ELR (cell line): Measurements from ENCODE around the gene TNFAIP8L2.
"Not testable (repeated sequence)": the region's sequence is repeated elsewhere in the genome, so short reads cannot be mapped to it uniquely, and the experiment has no call there.

Experiments
- DNase-seq: peaks from one replicate; pipeline ENCODE4 v3.0.0-alpha.2; 2015; ENCODE audit warnings: low read depth

Gene TNFAIP8L2

GRCh38 chr1:151146072-151146411 lies 10.4 kb upstream of the TNFAIP8L2 start:
- DNase-seq, result peak; percentile 34

GRCh38 chr1:151146412-151147131 lies 9.9 kb upstream of the TNFAIP8L2 start, which contains the start of gene SEMA6C:
TSS of gene SEMA6C (minus strand) at chr1:151146631. CDS start at chr1:151142621, 4,010 bp downstream.
- DNase-seq, result peak; percentile 93

DNA sequence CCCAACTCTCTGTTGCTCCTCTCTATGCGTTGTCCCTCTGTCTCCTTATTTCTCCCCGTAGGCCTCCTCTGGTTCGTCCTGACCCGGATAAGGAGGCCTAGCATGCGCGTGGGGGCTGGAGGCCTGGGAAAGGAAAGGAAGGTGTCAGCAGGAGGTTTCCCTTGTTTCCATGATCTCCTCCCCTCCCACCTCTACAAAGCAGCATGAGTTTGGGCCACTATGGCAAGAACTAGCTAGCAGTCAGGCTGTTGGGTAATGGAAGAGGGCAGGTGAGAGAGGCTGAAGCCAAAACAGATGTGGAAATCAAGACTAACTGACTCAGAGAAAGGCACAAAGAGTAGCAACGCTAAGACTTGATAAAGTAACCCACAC lies 9.3 kb upstream of the TNFAIP8L2 start:
- no peak for DNase-seq

DNA sequence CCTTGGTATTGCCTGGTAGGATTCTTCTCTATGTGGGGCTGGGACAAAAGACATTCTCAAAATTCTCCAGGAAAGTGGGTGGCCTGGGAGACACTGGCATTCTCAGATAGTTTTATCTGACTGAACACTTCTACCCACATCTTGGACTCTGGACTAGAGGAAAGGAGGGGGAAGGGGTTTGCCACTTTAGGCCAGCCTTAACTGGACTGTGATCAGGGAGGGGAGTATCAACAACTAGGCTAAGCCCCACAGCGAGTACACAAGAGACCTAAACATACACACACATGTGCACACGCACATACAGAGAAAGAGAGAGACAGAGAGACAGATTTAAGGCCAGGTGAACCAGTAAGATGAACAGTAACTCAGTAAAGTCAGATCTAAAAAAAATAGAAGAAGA lies 8.8 kb upstream of the TNFAIP8L2 start:
- DNase-seq, result no peak

GRCh38 chr1:151157067-151157531 lies 650 bp downstream of the TNFAIP8L2 start:
- DNase-seq, result no peak

GRCh38 chr1:151158326-151158725 lies 1.9 kb downstream of the TNFAIP8L2 start:
- no peak for DNase-seq

DNA sequence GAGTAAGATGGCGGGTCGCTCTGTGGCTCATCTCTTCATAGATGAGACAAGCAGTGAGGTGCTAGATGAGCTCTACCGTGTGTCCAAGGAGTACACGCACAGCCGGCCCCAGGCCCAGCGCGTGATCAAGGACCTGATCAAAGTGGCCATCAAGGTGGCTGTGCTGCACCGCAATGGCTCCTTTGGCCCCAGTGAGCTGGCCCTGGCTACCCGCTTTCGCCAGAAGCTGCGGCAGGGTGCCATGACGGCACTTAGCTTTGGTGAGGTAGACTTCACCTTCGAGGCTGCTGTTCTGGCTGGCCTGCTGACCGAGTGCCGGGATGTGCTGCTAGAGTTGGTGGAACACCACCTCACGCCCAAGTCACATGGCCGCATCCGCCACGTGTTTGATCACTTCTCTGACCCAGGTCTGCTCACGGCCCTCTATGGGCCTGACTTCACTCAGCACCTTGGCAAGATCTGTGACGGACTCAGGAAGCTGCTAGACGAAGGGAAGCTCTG lies 2.4 kb downstream of the TNFAIP8L2 start:
- no peak for DNase-seq

GRCh38 chr1:151159373-151159772 lies 2.9 kb downstream of the TNFAIP8L2 start:
- DNase-seq, result no peak

- no peak for DNase-seq
Measured at GRCh38 chr1:151164732-151165280, 8.4 kb downstream of the TNFAIP8L2 start.

DNA sequence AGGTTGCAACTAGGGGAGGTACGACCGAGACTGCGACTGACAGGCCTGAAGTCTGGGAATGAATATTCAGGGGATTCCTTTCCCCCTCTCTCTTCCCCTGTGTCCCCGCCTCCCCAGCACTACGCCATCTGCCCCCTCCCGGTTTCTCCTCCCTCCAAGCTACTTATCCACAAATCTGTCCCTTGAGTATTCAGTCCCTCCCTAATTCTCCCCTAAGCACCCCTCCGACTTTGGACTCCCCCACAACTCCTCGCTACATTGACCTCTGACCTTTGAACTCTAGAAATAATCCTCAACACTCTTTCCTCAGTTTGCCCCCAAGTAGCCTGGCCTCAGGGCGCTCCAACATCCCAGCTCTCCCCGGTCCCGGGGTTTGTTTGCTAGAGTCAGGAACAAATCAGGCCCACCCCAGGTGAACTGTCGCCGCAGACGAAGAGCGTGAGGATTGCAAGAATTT lies 8.9 kb downstream of the TNFAIP8L2 start:
- peak; percentile 54 for DNase-seq

DNA sequence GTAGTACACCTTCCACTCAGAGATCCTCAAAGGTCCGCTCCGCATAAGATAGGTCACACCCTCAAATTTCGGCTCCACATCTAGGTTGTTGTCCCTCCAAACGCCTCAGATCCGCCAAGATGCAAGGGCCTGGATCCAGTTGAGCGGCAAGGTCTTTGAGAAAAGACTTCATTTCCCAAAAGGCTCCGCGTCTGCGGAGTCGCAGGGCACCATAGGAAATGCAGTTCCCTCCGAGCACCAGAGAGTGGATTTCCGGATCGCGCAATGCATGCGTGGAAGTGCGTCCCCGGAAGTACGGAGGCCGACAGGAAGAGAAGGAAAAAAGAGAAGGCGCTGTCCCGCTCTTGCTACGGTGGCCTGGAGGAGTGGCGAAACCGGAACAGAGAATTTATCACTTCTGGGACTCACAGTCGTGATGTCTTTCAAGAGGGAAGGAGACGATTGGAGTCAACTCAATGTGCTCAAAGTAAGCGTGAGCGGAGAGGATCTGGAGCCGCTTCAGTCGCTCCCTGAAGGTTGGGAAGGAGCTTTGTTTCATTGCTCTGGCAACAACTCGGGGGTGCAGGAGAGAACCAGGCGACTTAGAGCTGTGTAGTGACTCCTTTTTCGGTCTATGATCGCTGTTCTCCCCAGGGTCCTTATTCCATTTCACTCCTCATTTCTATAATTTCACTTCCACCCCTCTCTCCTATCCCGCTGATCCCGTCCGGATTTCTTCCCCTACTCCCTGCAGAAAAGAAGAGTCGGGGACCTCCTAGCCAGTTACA lies 9.5 kb downstream of the TNFAIP8L2 start, which contains the start of the genes LYSMD1 and SCNM1:
Gene LYSMD1, minus strand, starts transcription at position 165 of the 767 bp plus-strand sequence. CDS start 644 bp downstream, outside the sequence.
Gene SCNM1, plus strand, starts transcription at position 407 of the 767 bp plus-strand sequence. Its CDS starts 9 bp downstream, at position 416.
- peak; percentile 100 for DNase-seq

- DNase-seq, result peak; percentile 87
Measured at GRCh38 chr1:151166505-151166956, 10.1 kb downstream of the TNFAIP8L2 start.

- DNase-seq, result no peak
Measured at GRCh38 chr1:151167116-151167515, 10.7 kb downstream of the TNFAIP8L2 start.

DNA sequence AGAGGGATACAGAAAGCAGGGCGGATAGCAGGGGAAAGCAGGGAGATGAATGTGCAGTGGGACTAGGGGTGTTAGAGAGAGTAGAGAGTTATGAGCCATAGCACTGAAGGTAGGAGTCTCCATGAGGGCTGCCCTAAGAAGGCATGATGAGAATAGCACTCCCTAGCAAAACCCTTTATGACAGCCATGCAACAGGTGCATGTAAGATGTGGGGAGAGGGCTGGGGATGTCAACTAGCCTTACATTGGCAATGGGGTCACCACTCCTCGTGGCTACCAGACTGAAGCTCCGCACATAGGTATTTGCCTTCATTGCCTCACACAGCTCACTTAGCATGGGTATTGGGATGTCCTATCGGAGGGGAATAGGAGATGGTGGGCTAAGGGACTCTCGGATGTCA lies 14.7 kb downstream of the TNFAIP8L2 start:
- no peak for DNase-seq

- no peak for DNase-seq
Measured at GRCh38 chr1:151175041-151175741, 18.7 kb downstream of the TNFAIP8L2 start.

DNA sequence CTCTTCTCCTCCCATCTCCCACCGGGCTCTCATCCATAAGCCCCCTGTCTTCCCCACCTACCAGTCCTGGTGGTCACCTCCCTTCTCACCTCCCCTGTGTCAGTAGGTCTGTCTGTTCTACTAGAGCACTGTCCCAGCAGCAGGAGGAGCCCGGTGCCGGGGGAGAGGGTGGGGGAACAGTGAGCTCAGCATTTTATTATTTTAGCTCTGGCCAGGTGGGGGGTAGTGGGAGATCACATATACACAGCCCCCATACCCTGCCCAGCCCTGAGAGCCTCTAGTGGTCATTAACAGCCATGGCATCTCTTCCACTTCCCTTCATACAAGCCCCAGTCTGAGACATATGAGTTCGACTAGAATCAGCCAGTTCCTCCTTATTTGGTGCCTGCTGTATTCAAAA lies 19.4 kb downstream of the TNFAIP8L2 start, which contains the start of gene TMOD4:
Gene TMOD4, minus strand, starts transcription at position 119 of the 400 bp plus-strand sequence. CDS start 1,106 bp downstream, outside the sequence.
- DNase-seq, result peak; percentile 40

DNA sequence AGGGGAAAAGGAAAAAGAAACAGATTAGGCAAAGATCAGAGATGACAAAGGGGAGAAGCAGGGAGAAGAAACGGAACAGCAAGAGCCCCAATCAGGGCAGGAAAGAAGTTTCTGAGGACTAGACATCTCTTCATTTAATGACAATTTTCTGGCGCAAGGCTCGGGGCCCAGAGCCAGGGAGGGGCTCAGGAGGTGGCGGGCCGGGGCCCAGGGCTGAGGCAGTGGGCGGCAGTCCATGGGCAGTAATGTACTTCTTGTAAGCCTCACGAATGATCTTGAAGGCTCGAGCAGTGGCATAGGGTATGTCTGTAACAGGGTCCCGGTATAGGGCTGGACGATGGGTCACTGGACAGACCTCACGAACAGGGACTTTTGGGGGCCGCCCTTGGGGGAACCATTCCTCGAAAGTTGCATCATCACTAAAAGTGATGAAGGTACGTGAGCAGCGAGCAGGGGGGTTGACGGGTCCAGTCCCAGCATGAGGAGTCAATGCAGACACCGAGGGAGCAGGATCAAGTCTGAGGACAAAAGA lies 20.1 kb downstream of the TNFAIP8L2 start:
- DNase-seq, result no peak

GRCh38 chr1:151184211-151184610 lies 27.8 kb downstream of the TNFAIP8L2 start:
- no peak for DNase-seq

- DNase-seq, result no peak
Measured at GRCh38 chr1:151187205-151187604, 30.8 kb downstream of the TNFAIP8L2 start.

GRCh38 chr1:151188667-151189066 lies 32.2 kb downstream of the TNFAIP8L2 start:
- DNase-seq, result not testable (repeated sequence)
